Measurements from ENCODE around the gene KXD1. TPM values are rescaled to one million over a fixed set of nuclear protein-coding genes. Genes with fewer than 3 reads are reported as not detected.

KXD1 gene
- total RNA-seq, 1 experiment from 2014 or later, result 138 TPM

DNA sequence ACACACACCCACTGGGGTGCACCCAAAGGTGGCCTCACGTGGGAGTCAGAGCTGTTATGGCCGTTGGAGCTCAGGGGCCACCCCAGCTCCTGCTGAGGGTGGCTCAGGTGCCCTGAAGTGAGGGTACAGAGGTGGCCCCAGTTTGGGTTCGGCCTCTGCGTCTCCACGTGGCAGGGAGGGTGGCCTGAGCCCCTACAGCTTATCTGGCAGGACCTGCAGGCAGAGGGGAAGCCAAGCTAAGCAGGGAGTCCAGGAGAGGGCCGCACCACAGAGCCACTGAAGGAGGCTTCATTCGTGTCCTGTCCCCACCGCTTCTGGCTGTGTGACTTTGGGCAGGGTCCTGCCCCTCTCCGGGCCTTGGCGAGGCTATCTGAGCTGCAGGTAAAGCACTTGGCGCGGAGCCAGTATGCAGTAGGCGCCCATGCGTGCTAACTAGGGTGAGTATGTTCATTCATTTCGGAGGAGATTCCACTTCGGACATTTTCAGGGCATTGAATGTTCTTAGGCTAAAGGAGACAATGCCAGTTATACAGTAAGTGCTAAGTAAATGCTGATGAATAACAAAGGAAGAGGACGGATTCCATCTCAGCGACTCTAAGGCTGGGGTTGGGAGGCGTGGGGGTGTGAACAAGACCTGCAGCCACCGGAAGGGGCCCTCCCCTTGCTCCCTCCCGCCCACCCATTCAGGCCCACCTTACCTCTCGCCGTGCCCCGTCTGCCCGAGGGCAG lies 35.9 kb downstream of the KXD1 start:
- no peak overlapping the region for H3K56ac ChIP-seq (ENCODE audit: insufficient read length, low read depth, low read length)
- no peak overlapping the region for H2AFZ ChIP-seq (ENCODE audit: low read length)
- H3K23ac ChIP-seq (ENCODE audit: insufficient read length, low read depth, low read length), result no peak overlapping the region
- H3K14ac ChIP-seq (ENCODE audit: insufficient read depth, low read length), result no peak overlapping the region; the same call in 1 of the 2 replicates
- no peaks in the 10 kb centered on the region for H3K79me2 ChIP-seq (ENCODE audit: insufficient read depth, low read length)
- H4K8ac ChIP-seq (replicated peaks; ENCODE audit: insufficient read length, low read depth, low read length), result peak overlapping the region; percentile 22
- peak; percentile 78 for DNase-seq
- no peak overlapping the region for H2BK20ac ChIP-seq (ENCODE audit: low read depth, low read length, poor library complexity, severe bottlenecking)
- peaks cover 8% of the 10 kb centered on the region; the same call in 1 of the 2 replicates for H3K4me1 ChIP-seq (ENCODE audit: insufficient read depth, low read length)
- H3K18ac ChIP-seq (ENCODE audit: insufficient read length, low read depth, low read length), result peak overlapping the region; percentile 44
- H3K4me2 ChIP-seq (ENCODE audit: insufficient read depth, insufficient read length, low read length), result peak overlapping the region; percentile 77
- Mint-ChIP-seq H3K4me3 (peak overlapping the region; percentile 51 to 77), H3K4me1 (peaks cover 41 to 50% of the 10 kb centered on the region in 2 experiments), H3K36me3 (ENCODE audit: insufficient read depth in 1 of 3, low read depth in 3 of 3) (peaks cover 3 to 16% (median 5%) of the 10 kb centered on the region in 3 experiments; a peak in 5 of 7 replicates), H3K27ac (peak overlapping the region in 2 of 3 experiments; percentile 37 to 49; a peak in 5 of 7 replicates), H3K9me3 (no peaks in the 10 kb centered on the region; a peak in 1 of 5 replicates), H3K27me3 (ENCODE audit: low read depth) (peaks cover 14% of the 10 kb centered on the region)
- H4K5ac ChIP-seq (ENCODE audit: insufficient read length, low read depth, low read length), result no peak overlapping the region
- no peaks in the 10 kb centered on the region for H3K79me1 ChIP-seq (ENCODE audit: insufficient read depth, low read depth, low read length, poor library complexity, severe bottlenecking)
- no peaks in the 10 kb centered on the region for H3K27me3 ChIP-seq (ENCODE audit: insufficient read depth, low read length)
- no peak overlapping the region for H2BK5ac ChIP-seq (ENCODE audit: insufficient read length, low read length)
- H3T11ph ChIP-seq (ENCODE audit: low read length), result no peak overlapping the region
- no peak overlapping the region for H3K4ac ChIP-seq (ENCODE audit: low read depth, low read length)
- peak overlapping the region; percentile 51 for H3K9ac ChIP-seq (ENCODE audit: extremely low read depth, insufficient read length, low read length)
- no peak overlapping the region for H2BK120ac ChIP-seq (ENCODE audit: low read depth, low read length, poor library complexity, severe bottlenecking)
- H3K9me3 ChIP-seq (ENCODE audit: control insufficient read depth, low read depth, low read length), result no peaks in the 10 kb centered on the region
- peaks cover 25% of the 10 kb centered on the region for H3K23me2 ChIP-seq (ENCODE audit: insufficient read length, low read depth, low read length, poor library complexity, severe bottlenecking)
- no peak overlapping the region for H3K27ac ChIP-seq (ENCODE audit: insufficient read length, low read depth, low read length)
- H4K91ac ChIP-seq (ENCODE audit: insufficient read length, low read depth, low read length), result no peak overlapping the region
- H4K20me1 ChIP-seq (ENCODE audit: control insufficient read depth, insufficient read depth, insufficient read length), result no peaks in the 10 kb centered on the region
- no CpG with 5 or more reads among the region's 25 CpGs for WGBS (ENCODE audit: extremely low coverage, insufficient read length, low lambda C conversion rate)
- no peak overlapping the region for H2AK5ac ChIP-seq (ENCODE audit: insufficient read length, low read length)
- H2BK15ac ChIP-seq (ENCODE audit: low read depth, low read length), result no peak overlapping the region
- no peak overlapping the region for H2BK12ac ChIP-seq (ENCODE audit: insufficient read length, low read depth, low read length)
- TF ChIP-seq, protein P1, sequence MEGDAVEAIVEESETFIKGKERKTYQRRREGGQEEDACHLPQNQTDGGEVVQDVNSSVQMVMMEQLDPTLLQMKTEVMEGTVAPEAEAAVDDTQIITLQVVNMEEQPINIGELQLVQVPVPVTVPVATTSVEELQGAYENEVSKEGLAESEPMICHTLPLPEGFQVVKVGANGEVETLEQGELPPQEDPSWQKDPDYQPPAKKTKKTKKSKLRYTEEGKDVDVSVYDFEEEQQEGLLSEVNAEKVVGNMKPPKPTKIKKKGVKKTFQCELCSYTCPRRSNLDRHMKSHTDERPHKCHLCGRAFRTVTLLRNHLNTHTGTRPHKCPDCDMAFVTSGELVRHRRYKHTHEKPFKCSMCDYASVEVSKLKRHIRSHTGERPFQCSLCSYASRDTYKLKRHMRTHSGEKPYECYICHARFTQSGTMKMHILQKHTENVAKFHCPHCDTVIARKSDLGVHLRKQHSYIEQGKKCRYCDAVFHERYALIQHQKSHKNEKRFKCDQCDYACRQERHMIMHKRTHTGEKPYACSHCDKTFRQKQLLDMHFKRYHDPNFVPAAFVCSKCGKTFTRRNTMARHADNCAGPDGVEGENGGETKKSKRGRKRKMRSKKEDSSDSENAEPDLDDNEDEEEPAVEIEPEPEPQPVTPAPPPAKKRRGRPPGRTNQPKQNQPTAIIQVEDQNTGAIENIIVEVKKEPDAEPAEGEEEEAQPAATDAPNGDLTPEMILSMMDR (conservative IDR thresholded peaks at IDR 0.05), result no peak
